Lower leg skin (tissue), 4 donors: ENCODE data around the gene POU2F3. TPM values are rescaled to one million over a fixed set of nuclear protein-coding genes. Genes with fewer than 3 reads are reported as not detected.

Experiments
- DNase-seq, 2 donors: peaks; one replicate each; pipeline ENCODE4 v3.0.0-alpha.2; 2019; ENCODE audit warnings: low spot score in 2 of 2
- H3K4me3 ChIP-seq: fragments of 200-600 bp; sonication (generic); 2 replicates; pipeline ENCODE4 v1.5.1; 2017; ENCODE audit warnings: mild to moderate bottlenecking, low read depth; ENCODE audit not compliant: poor library complexity, severe bottlenecking
- POLR2A ChIP-seq, 2 donors: fragments of 450-650 bp; IDR thresholded peaks; one replicate each; pipeline ENCODE4 v1.6.1; 2016 to 2017; ENCODE audit warnings: antibody characterized with exemption in 2 of 2, mild to moderate bottlenecking in 1 of 2, moderate library complexity in 1 of 2
- WGBS, 2 donors: methylation state at CpG; one replicate each; pipeline ENCODE4 v1.1.5; 2018; 5-methylcytosine and 5-hydroxymethylcytosine counted together
- intact Hi-C: fragments of 100-400 bp; cut with DNase I; formaldehyde crosslinking; loops from one replicate; pipeline ENCODE4 v1.15.0; 2023; ENCODE audit warnings: low total_unique reads
- total RNA-seq, 4 donors: library from RNA; depleted of rRNA; stranded (reverse); fragments of >200 nt; gene quantifications; one replicate each; pipeline ENCODE4 v1.1.0, GENCODE V29; 2016
- TF ChIP-seq, protein P1 (sequence below), 3 donors: fragments of 450-650 bp; IDR thresholded peaks; one replicate each; pipeline ENCODE4 v1.5.1; 2016; ENCODE audit warnings: antibody characterized with exemption in 3 of 3, mild to moderate bottlenecking in 3 of 3, moderate library complexity in 2 of 3

The POU2F3 gene
- total RNA-seq, 4 donors from 2014 or later: 74.1 to 112 (median 103) TPM

DNA sequence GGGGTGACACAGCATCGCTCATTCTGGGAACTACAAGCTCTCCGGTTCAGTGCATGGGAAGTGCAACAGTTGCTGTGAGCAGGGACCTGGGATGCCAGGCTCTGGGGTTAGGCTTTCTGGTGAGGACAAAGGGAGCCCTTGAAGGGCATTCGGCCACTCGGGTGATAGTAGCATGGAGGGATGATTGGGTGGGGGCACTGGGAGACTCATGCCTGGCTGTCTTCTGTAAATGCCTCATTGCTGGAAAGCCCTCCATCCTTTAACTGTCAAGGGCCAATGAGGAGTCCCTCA is 19.2 kb upstream of the POU2F3 start:
- H3K4me3 ChIP-seq: no peak overlapping the region
- TF ChIP-seq, protein P1, sequence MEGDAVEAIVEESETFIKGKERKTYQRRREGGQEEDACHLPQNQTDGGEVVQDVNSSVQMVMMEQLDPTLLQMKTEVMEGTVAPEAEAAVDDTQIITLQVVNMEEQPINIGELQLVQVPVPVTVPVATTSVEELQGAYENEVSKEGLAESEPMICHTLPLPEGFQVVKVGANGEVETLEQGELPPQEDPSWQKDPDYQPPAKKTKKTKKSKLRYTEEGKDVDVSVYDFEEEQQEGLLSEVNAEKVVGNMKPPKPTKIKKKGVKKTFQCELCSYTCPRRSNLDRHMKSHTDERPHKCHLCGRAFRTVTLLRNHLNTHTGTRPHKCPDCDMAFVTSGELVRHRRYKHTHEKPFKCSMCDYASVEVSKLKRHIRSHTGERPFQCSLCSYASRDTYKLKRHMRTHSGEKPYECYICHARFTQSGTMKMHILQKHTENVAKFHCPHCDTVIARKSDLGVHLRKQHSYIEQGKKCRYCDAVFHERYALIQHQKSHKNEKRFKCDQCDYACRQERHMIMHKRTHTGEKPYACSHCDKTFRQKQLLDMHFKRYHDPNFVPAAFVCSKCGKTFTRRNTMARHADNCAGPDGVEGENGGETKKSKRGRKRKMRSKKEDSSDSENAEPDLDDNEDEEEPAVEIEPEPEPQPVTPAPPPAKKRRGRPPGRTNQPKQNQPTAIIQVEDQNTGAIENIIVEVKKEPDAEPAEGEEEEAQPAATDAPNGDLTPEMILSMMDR (IDR thresholded peaks at IDR 0.05): no peak
- no peak for TF ChIP-seq POLR2A (IDR thresholded peaks at IDR 0.05)
- WGBS, 2 donors: 80 to 92% methylated on average over 4 of the region's 4 CpGs
- DNase-seq: no peak
- intact Hi-C loops: no loop called here

DNA sequence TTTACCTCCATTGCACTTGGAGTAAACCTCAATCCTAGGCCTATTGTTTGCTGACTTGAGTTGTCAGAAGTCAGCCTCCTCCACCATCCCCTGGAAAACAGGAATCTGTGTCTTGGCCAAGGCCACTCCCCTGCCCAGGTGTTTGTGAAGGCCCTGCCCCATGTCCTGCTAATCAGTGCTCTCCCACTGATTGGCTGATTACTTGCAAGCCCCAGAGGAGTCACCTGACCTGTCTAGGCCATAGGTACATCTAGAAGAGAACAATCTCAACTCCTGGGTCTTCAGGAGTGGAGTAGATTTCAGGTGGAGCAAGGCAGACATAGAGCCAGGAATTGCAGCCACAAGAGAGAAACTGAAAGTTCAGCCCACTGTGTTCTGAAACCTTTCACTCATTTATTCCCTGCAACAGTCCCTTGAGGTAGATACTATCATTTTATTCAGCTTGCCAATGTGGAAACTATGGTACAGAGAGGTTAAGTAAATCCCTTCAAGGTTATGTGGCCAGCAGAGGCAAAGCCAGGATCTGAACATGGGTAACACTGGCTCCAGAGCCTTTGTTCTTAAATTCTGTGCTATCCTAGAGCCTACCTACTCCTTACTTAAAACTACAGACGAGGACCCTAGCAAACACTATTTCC is 18.7 kb upstream of the POU2F3 start:
- H3K4me3 ChIP-seq: no peak overlapping the region
- no peak for DNase-seq
- TF ChIP-seq, protein P1 (IDR thresholded peaks at IDR 0.05): no peak
- no peak for TF ChIP-seq POLR2A (IDR thresholded peaks at IDR 0.05)
- 30 to 46% methylated on average over 1 of the region's 1 CpG for WGBS, 2 donors
- intact Hi-C loops: no loop called here

DNA sequence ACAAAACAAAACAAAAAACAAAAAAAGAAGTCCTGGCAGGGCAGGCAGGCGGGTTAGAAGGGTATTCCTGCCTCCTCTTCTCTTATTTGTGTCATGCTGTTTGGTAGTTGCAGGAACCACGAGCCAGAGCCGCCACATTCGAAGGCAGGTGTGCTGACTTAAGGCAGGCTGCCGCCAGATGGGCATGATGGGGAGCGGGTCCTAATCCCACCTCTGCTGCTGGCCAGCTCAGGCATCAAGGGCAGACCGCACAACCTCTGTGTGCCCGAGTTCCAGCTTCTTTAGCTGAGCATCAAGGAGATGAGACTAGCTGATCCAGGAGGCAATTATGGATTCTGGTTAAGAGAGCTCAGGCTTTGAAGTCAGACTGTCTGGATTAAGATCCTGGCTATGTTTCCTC is 17.0 kb upstream of the POU2F3 start:
- no peak for TF ChIP-seq POLR2A (IDR thresholded peaks at IDR 0.05)
- TF ChIP-seq, protein P1 (IDR thresholded peaks at IDR 0.05): no peak
- intact Hi-C loops: no loop called here
- H3K4me3 ChIP-seq: no peak overlapping the region
- DNase-seq: no peak
- 89 to 91% methylated on average over 8 of the region's 8 CpGs for WGBS, 2 donors

DNA sequence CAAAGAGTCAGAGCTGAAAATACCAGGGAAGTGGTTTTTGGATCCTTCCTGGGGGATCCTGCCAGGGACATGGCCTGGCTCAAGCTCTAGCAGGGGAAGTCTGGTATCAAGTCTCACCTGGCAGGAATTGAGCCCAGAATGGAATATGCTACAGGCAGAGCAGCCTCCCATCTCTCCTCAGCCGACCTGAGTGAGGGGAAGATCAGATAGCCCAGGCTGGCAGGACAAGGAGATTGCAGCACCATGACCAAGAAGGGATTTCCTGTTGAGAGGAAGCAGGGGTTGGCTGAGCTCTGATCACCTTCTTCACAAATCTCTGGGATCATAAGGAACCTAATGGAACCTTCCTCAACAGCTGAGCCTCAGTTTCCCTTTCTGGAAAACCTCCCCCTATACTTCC is 16.1 kb upstream of the POU2F3 start:
- intact Hi-C loops: no loop called here
- no peak for TF ChIP-seq POLR2A (IDR thresholded peaks at IDR 0.05)
- TF ChIP-seq, protein P1 (IDR thresholded peaks at IDR 0.05): no peak
- no peak overlapping the region for H3K4me3 ChIP-seq
- DNase-seq: no peak
- WGBS, 2 donors: 8 to 45% methylated on average over 1 of the region's 1 CpG

DNA sequence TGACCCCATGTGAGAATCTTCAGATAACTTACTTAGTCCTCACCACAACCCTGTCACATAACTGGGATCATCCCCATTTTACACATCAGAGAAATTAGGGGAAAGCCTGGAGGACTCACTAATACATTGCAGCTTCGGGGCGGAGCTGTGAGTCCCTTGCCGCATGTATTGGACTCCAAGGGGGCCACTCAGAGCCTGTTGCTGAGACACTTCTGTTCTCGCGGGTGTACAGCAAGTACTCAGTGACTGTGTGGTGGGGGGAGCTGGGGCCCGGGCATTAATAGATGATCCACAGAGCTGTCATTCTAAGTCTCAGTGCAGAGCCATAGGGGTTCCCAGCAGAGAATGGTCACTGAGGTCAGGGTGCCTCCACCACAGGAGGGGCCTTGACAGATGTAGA is 15.6 kb upstream of the POU2F3 start:
- H3K4me3 ChIP-seq: no peak overlapping the region
- no peak for DNase-seq
- WGBS, 2 donors: 47 to 51% methylated on average over 4 to 6 of the region's 6 CpGs
- TF ChIP-seq, protein P1 (IDR thresholded peaks at IDR 0.05): no peak
- TF ChIP-seq POLR2A (IDR thresholded peaks at IDR 0.05): no peak
- intact Hi-C loops: no loop called here
